Raji (cell line): ENCODE data around the gene FANCI.

Experiments used
- POLR2A ChIP-seq: IDR thresholded peaks from 2 replicates; pipeline ENCODE4 v1.6.1; 2011; ENCODE audit warnings: low read depth, low read length, control low read depth; ENCODE audit not compliant: insufficient read depth

FANCI gene

GRCh38 chr15:89335298-89336041, 91.7 kb downstream of the FANCI start:
- TF ChIP-seq POLR2A = no peak

- no peak for TF ChIP-seq POLR2A
Measured at GRCh38 chr15:89338036-89338435, 94.3 kb downstream of the FANCI start.

GRCh38 chr15:89340573-89340972, 96.8 kb downstream of the FANCI start:
- TF ChIP-seq POLR2A = no peak

- no peak for TF ChIP-seq POLR2A
Measured at GRCh38 chr15:89341316-89342005, 97.7 kb downstream of the FANCI start.

- TF ChIP-seq POLR2A = no peak
Measured at GRCh38 chr15:89342840-89343239, 99.1 kb downstream of the FANCI start.

GRCh38 chr15:89345248-89345647, 101.5 kb downstream of the FANCI start:
- TF ChIP-seq POLR2A = no peak

GRCh38 chr15:89346516-89347231, 102.9 kb downstream of the FANCI start:
- TF ChIP-seq POLR2A = no peak

GRCh38 chr15:89349206-89349558, 105.4 kb downstream of the FANCI start:
- TF ChIP-seq POLR2A = no peak

GRCh38 chr15:89352476-89352875, 108.7 kb downstream of the FANCI start:
- TF ChIP-seq POLR2A = no peak

- TF ChIP-seq POLR2A = no peak
Measured at GRCh38 chr15:89353991-89354390, 110.2 kb downstream of the FANCI start.

GRCh38 chr15:89356634-89357298, 113.0 kb downstream of the FANCI start:
- TF ChIP-seq POLR2A = no peak

GRCh38 chr15:89358435-89358754, 114.6 kb downstream of the FANCI start:
- TF ChIP-seq POLR2A = no peak

- peak; percentile 33; the same call in 1 of the 2 replicates for TF ChIP-seq POLR2A
Measured at GRCh38 chr15:89358755-89359439, 115.1 kb downstream of the FANCI start.

- TF ChIP-seq POLR2A = no peak
Measured at GRCh38 chr15:89359471-89360293, 115.9 kb downstream of the FANCI start.
